ENCODE measurements around the gene GLB1L. TPM values are rescaled to one million over a fixed set of nuclear protein-coding genes. Genes with fewer than 3 reads are reported as not detected.

GLB1L gene
- total RNA-seq, 1 experiment from 2014 or later, result 6.1 TPM

DNA sequence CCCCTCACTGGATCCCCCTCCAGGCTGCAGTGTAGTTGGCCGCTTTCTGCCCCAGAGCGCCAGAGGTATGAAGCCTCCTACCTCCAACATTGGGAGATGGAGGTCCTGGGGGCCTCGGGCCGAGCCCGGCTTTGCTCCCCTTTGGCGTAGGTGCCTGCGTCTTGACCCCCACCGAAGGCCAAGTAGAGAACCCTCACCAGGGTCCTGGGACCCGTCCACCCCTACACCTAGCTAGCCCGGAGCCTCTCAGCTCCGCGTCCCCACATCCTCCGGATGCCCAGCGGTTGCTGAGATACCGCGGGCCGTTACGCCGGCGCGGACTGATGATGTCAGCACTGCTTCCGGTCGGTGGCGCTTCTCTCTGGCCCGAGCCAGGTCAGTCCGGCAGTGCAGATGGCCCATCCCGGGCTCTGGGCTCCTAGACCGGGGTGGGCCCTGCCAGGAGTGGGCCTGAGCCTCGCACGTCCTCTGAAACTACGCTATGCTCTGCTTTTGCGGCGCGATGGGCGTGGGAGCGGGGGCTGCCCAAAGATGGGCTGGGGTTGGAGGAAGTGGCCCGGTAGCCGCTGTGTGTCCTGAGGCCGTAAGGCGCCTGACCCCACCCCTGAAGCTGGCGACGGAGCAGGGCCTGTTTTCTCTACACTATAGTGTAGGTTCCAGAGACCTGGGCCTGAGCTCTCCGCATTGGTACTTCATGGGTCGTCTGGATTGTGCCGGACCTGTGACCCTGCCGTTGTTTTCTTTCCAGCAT lies at the start of gene GLB1L, which contains the start of gene STK16 (continued):
- TF ChIP-seq, protein P1, sequence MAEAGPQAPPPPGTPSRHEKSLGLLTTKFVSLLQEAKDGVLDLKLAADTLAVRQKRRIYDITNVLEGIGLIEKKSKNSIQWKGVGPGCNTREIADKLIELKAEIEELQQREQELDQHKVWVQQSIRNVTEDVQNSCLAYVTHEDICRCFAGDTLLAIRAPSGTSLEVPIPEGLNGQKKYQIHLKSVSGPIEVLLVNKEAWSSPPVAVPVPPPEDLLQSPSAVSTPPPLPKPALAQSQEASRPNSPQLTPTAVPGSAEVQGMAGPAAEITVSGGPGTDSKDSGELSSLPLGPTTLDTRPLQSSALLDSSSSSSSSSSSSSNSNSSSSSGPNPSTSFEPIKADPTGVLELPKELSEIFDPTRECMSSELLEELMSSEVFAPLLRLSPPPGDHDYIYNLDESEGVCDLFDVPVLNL (CRISPR knock-in tag; IDR thresholded peaks at IDR 0.05; ENCODE audit: borderline replicate concordance, low read depth), result no peak
- TF ChIP-seq TEAD4 (CRISPR knock-in tag; IDR thresholded peaks at IDR 0.05) (no peak), TP53 (CRISPR knock-in tag; IDR thresholded peaks at IDR 0.05) (peak; percentile 91), ZBTB21 (CRISPR knock-in tag; IDR thresholded peaks at IDR 0.05; ENCODE audit: borderline replicate concordance) (peak; percentile 79; the same call in 1 of the 2 replicates), JAZF1 (CRISPR knock-in tag; IDR thresholded peaks at IDR 0.05) (no peak), ZNF317 (CRISPR knock-in tag; IDR thresholded peaks at IDR 0.05; ENCODE audit: borderline replicate concordance, low read depth) (0 out of 2 replicates have a peak, but pooled peaks have one; percentile 28), NFE2L1 (CRISPR knock-in tag; IDR thresholded peaks at IDR 0.05) (no peak), ZNF121 (CRISPR knock-in tag; IDR thresholded peaks at IDR 0.05) (no peak), HMGA2 (CRISPR knock-in tag; IDR thresholded peaks at IDR 0.05) (no peak), NR1H2 (CRISPR knock-in tag; IDR thresholded peaks at IDR 0.05) (no peak), ELF4 (CRISPR knock-in tag; IDR thresholded peaks at IDR 0.05; ENCODE audit: low read depth) (no peak), JUN (CRISPR knock-in tag; IDR thresholded peaks at IDR 0.05) (no peak), KAT7 (CRISPR knock-in tag; IDR thresholded peaks at IDR 0.05; ENCODE audit: borderline replicate concordance) (no peak), FOXK1 (CRISPR knock-in tag; IDR thresholded peaks at IDR 0.05) (peak; percentile 84), CREM (CRISPR knock-in tag; IDR thresholded peaks at IDR 0.05) (peak; percentile 99), NR3C1 (CRISPR knock-in tag; conservative IDR thresholded peaks at IDR 0.05; ENCODE audit: low read depth) (no peak), GABPB1 (CRISPR knock-in tag; IDR thresholded peaks at IDR 0.05) (peak; percentile 92), RORB (CRISPR knock-in tag; IDR thresholded peaks at IDR 0.05) (no peak)
- TF ChIP-seq, protein P2, sequence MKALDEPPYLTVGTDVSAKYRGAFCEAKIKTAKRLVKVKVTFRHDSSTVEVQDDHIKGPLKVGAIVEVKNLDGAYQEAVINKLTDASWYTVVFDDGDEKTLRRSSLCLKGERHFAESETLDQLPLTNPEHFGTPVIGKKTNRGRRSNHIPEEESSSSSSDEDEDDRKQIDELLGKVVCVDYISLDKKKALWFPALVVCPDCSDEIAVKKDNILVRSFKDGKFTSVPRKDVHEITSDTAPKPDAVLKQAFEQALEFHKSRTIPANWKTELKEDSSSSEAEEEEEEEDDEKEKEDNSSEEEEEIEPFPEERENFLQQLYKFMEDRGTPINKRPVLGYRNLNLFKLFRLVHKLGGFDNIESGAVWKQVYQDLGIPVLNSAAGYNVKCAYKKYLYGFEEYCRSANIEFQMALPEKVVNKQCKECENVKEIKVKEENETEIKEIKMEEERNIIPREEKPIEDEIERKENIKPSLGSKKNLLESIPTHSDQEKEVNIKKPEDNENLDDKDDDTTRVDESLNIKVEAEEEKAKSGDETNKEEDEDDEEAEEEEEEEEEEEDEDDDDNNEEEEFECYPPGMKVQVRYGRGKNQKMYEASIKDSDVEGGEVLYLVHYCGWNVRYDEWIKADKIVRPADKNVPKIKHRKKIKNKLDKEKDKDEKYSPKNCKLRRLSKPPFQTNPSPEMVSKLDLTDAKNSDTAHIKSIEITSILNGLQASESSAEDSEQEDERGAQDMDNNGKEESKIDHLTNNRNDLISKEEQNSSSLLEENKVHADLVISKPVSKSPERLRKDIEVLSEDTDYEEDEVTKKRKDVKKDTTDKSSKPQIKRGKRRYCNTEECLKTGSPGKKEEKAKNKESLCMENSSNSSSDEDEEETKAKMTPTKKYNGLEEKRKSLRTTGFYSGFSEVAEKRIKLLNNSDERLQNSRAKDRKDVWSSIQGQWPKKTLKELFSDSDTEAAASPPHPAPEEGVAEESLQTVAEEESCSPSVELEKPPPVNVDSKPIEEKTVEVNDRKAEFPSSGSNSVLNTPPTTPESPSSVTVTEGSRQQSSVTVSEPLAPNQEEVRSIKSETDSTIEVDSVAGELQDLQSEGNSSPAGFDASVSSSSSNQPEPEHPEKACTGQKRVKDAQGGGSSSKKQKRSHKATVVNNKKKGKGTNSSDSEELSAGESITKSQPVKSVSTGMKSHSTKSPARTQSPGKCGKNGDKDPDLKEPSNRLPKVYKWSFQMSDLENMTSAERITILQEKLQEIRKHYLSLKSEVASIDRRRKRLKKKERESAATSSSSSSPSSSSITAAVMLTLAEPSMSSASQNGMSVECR (CRISPR knock-in tag; IDR thresholded peaks at IDR 0.05; ENCODE audit: borderline replicate concordance), result peak; percentile 94; the same call in 1 of the 2 replicates
- TF ChIP-seq, protein P3, sequence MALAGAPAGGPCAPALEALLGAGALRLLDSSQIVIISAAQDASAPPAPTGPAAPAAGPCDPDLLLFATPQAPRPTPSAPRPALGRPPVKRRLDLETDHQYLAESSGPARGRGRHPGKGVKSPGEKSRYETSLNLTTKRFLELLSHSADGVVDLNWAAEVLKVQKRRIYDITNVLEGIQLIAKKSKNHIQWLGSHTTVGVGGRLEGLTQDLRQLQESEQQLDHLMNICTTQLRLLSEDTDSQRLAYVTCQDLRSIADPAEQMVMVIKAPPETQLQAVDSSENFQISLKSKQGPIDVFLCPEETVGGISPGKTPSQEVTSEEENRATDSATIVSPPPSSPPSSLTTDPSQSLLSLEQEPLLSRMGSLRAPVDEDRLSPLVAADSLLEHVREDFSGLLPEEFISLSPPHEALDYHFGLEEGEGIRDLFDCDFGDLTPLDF (CRISPR knock-in tag; IDR thresholded peaks at IDR 0.05), result 0 out of 2 replicates have a peak, but pooled peaks have one; percentile 71
- TF ChIP-seq, protein P4, sequence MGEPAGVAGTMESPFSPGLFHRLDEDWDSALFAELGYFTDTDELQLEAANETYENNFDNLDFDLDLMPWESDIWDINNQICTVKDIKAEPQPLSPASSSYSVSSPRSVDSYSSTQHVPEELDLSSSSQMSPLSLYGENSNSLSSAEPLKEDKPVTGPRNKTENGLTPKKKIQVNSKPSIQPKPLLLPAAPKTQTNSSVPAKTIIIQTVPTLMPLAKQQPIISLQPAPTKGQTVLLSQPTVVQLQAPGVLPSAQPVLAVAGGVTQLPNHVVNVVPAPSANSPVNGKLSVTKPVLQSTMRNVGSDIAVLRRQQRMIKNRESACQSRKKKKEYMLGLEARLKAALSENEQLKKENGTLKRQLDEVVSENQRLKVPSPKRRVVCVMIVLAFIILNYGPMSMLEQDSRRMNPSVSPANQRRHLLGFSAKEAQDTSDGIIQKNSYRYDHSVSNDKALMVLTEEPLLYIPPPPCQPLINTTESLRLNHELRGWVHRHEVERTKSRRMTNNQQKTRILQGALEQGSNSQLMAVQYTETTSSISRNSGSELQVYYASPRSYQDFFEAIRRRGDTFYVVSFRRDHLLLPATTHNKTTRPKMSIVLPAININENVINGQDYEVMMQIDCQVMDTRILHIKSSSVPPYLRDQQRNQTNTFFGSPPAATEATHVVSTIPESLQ (CRISPR knock-in tag; IDR thresholded peaks at IDR 0.05), result no peak
- TF ChIP-seq, protein P5, sequence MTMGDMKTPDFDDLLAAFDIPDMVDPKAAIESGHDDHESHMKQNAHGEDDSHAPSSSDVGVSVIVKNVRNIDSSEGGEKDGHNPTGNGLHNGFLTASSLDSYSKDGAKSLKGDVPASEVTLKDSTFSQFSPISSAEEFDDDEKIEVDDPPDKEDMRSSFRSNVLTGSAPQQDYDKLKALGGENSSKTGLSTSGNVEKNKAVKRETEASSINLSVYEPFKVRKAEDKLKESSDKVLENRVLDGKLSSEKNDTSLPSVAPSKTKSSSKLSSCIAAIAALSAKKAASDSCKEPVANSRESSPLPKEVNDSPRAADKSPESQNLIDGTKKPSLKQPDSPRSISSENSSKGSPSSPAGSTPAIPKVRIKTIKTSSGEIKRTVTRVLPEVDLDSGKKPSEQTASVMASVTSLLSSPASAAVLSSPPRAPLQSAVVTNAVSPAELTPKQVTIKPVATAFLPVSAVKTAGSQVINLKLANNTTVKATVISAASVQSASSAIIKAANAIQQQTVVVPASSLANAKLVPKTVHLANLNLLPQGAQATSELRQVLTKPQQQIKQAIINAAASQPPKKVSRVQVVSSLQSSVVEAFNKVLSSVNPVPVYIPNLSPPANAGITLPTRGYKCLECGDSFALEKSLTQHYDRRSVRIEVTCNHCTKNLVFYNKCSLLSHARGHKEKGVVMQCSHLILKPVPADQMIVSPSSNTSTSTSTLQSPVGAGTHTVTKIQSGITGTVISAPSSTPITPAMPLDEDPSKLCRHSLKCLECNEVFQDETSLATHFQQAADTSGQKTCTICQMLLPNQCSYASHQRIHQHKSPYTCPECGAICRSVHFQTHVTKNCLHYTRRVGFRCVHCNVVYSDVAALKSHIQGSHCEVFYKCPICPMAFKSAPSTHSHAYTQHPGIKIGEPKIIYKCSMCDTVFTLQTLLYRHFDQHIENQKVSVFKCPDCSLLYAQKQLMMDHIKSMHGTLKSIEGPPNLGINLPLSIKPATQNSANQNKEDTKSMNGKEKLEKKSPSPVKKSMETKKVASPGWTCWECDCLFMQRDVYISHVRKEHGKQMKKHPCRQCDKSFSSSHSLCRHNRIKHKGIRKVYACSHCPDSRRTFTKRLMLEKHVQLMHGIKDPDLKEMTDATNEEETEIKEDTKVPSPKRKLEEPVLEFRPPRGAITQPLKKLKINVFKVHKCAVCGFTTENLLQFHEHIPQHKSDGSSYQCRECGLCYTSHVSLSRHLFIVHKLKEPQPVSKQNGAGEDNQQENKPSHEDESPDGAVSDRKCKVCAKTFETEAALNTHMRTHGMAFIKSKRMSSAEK (CRISPR knock-in tag; IDR thresholded peaks at IDR 0.05; ENCODE audit: borderline replicate concordance), result no peak
- TF ChIP-seq, protein P6, sequence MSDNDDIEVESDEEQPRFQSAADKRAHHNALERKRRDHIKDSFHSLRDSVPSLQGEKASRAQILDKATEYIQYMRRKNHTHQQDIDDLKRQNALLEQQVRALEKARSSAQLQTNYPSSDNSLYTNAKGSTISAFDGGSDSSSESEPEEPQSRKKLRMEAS (CRISPR knock-in tag; IDR thresholded peaks at IDR 0.05), result peak; percentile 72
- TF ChIP-seq, protein P7, sequence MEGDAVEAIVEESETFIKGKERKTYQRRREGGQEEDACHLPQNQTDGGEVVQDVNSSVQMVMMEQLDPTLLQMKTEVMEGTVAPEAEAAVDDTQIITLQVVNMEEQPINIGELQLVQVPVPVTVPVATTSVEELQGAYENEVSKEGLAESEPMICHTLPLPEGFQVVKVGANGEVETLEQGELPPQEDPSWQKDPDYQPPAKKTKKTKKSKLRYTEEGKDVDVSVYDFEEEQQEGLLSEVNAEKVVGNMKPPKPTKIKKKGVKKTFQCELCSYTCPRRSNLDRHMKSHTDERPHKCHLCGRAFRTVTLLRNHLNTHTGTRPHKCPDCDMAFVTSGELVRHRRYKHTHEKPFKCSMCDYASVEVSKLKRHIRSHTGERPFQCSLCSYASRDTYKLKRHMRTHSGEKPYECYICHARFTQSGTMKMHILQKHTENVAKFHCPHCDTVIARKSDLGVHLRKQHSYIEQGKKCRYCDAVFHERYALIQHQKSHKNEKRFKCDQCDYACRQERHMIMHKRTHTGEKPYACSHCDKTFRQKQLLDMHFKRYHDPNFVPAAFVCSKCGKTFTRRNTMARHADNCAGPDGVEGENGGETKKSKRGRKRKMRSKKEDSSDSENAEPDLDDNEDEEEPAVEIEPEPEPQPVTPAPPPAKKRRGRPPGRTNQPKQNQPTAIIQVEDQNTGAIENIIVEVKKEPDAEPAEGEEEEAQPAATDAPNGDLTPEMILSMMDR (IDR thresholded peaks at IDR 0.05), result no peak

Data from WTC11 (cell line).